Measurements from ENCODE around the gene TAGLN3.

Gene TAGLN3

DNA sequence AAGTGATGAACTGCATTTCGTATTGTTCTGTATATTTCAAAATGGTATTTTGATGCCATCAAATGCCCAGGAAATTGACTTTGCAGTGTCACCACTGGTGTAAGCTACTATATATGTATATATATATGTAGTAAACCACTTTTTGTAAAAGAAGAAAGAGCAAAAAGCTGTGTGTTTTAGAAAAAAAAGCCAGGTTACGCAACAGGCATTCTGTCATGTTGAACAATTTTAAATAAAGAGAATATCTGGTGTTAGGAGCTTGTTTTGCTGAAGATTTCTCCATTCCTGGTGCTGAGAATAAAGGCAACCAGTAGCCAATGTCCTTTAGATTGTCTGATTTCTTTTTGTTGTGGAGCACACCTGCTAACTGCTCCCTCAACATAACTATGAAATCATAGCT lies 23.6 kb upstream of the TAGLN3 start:
- TF ChIP-seq POU2F2 (IDR thresholded peaks at IDR 0.05; ENCODE audit: low read depth, low read length) (no peak), POLR2A (IDR thresholded peaks at IDR 0.05; ENCODE audit: low read depth, low read length) (no peak), TAF1 (IDR thresholded peaks at IDR 0.05; ENCODE audit: low read depth, low read length) (no peak), PAX5 (IDR thresholded peaks at IDR 0.05; ENCODE audit: insufficient read depth, low read length, severe bottlenecking) (no peak), SPI1 (IDR thresholded peaks at IDR 0.05; ENCODE audit: low read depth, low read length) (no peak), POLR2AphosphoS5 (IDR thresholded peaks at IDR 0.05; ENCODE audit: low read depth, low read length) (no peak)
- FAIRE-seq (no peak), DNase-seq (ENCODE audit: insufficient read length, low spot score) (no peak)

DNA sequence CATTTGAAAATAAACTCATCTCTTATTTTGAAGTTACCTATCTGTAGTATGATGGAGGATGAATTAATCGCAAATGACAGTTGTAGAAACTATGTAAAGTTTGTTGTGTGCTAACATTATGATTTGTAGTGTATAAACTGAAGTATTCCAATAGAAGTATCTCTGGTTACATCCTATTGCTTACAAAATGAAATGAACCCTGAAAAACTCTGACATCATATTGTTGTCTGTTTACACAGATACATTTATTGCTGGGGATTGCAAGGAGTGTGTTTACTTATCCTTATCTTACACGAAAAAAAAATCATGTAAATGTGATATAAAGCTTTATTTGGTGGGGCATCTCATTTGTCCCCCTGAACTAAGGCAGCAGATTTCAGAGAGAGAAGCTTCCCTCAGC lies 22.5 kb upstream of the TAGLN3 start:
- FAIRE-seq: no peak
- TF ChIP-seq PAX5 (IDR thresholded peaks at IDR 0.05; ENCODE audit: insufficient read depth, low read length, severe bottlenecking): no peak
- no peak for TF ChIP-seq POLR2A (IDR thresholded peaks at IDR 0.05; ENCODE audit: low read depth, low read length)
- TF ChIP-seq POLR2AphosphoS5 (IDR thresholded peaks at IDR 0.05; ENCODE audit: low read depth, low read length): no peak
- TF ChIP-seq SPI1 (IDR thresholded peaks at IDR 0.05; ENCODE audit: low read depth, low read length): no peak
- TF ChIP-seq TAF1 (IDR thresholded peaks at IDR 0.05; ENCODE audit: low read depth, low read length): no peak
- TF ChIP-seq POU2F2 (IDR thresholded peaks at IDR 0.05; ENCODE audit: low read depth, low read length): no peak
- DNase-seq (ENCODE audit: insufficient read length, low spot score): no peak

DNA sequence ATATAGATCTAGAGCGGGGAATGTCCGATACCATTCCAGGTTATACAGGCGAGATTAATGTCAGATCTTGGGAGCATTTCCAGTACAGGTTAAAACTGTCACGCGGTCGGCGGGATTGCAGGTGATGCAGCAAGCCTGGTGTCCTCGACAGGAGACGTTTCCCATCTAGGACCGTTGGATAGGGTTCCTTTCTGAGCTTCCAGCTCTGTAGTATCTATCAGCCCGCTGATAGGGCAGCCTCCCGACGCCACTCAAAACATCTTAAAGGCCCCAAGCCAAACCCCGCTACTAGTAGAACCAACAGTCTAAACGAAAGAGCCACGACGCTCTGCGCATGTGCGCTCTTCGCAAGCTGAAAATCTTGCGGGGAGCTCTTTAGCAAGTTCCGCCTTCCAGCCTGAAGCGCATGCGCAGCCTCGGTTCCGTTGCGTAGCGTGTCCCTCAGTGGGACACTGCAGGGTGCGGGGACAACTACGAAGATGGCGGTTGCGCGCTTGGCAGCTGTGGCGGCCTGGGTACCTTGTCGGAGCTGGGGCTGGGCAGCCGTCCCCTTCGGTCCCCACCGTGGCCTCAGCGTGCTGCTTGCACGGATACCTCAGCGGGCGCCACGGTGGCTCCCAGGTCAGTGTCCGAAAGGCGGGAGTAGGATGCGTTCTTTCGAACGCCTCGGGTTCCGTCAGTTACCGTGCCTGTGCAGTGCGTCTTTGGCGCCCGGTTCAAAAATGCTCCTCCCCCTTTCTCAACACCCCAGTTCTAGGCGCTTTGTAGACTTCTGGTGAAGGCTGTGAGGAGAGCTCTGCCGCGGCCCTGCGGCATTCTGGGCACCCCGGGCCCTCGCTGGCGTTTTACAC lies 19.9 kb upstream of the TAGLN3 start, which contains the start of gene ABHD10:
Gene ABHD10, plus strand, starts transcription at position 444 of the 851 bp plus-strand sequence. Its CDS starts 36 bp downstream, at position 480.
- TF ChIP-seq TAF1 (IDR thresholded peaks at IDR 0.05; ENCODE audit: low read depth, low read length) (peak; percentile 78), SPI1 (IDR thresholded peaks at IDR 0.05; ENCODE audit: low read depth, low read length) (no peak), POLR2AphosphoS5 (IDR thresholded peaks at IDR 0.05; ENCODE audit: low read depth, low read length) (peak; percentile 94), POU2F2 (IDR thresholded peaks at IDR 0.05; ENCODE audit: low read depth, low read length) (no peak), POLR2A (IDR thresholded peaks at IDR 0.05; ENCODE audit: low read depth, low read length) (peak; percentile 91), PAX5 (IDR thresholded peaks at IDR 0.05; ENCODE audit: insufficient read depth, low read length, severe bottlenecking) (no peak)
- DNase-seq (ENCODE audit: insufficient read length, low spot score): peak; percentile 61
- FAIRE-seq: peak; percentile 100

DNA sequence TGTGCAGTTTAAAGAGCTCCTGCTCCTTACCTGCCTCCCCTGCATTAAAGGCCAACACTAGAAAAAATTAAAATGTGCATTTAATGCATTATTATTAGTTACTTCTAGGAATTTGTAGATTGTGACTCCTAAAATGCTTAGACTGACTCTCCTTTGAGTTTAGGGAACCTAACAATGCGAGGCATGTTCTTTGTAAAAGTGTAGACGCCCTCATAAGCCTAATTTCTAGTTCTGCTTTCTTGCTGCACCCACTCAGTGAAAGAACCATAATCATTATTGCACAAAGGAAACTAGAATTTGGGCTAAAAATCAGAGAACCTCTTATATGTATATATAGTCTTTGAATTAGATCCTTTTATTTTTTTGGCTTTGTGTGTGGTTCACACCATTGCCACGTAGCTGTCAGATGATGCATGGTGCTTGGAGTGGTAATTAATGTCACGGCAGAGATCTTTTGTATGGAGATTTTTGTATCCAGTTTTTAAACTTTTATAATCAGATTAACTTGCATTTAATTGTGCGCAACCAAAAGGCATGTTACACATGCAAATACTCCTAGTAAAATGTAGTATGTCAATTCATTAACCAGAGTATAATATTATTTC lies 19.2 kb upstream of the TAGLN3 start:
- no peak for TF ChIP-seq TAF1 (IDR thresholded peaks at IDR 0.05; ENCODE audit: low read depth, low read length)
- TF ChIP-seq SPI1 (IDR thresholded peaks at IDR 0.05; ENCODE audit: low read depth, low read length): peak; percentile 57
- FAIRE-seq: peak; percentile 35
- DNase-seq (ENCODE audit: insufficient read length, low spot score): no peak

DNA sequence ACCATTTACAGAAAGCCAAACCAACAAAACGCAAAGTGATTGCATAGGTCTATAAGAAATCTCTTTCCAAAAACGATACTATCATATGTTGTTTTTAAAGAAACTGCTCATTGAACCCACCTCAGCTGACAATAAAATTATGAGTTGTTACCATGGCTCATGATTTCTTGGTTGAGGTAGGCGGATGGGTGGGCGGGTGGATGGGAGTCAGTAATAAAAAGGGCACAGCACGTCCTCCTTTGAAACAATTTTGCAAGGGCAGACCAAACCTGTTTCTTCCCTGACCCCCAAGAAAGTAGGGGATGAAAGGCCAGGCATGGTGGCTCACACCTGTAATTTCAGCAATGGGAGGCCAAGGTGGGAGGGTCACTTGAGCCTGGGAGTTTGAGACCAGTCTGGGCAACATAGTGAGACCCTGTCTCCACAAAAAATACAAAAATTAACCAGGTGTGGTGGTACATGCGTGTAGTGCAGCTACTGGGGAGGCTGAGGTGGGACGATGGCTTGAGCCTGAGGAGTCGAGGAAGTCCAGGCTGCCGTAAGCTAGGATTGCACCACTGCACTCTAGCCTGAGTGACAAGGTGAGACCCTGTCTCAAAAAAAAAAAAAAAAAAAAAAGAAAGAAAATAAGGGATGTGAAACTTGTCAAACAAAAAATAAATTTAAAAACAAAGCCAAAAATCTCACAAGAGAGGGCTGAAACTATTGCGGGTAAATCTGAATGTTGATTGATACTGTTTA lies 17.8 kb upstream of the TAGLN3 start:
- no peak for DNase-seq (ENCODE audit: insufficient read length, low spot score)
- peak; percentile 50 for FAIRE-seq
- TF ChIP-seq POU2F2 (IDR thresholded peaks at IDR 0.05; ENCODE audit: low read depth, low read length) (no peak), POLR2A (IDR thresholded peaks at IDR 0.05; ENCODE audit: low read depth, low read length) (no peak), POLR2AphosphoS5 (IDR thresholded peaks at IDR 0.05; ENCODE audit: low read depth, low read length) (no peak), TAF1 (IDR thresholded peaks at IDR 0.05; ENCODE audit: low read depth, low read length) (no peak), SPI1 (IDR thresholded peaks at IDR 0.05; ENCODE audit: low read depth, low read length) (peak; percentile 60; the same call in 1 of the 2 replicates), PAX5 (IDR thresholded peaks at IDR 0.05; ENCODE audit: insufficient read depth, low read length, severe bottlenecking) (no peak)

DNA sequence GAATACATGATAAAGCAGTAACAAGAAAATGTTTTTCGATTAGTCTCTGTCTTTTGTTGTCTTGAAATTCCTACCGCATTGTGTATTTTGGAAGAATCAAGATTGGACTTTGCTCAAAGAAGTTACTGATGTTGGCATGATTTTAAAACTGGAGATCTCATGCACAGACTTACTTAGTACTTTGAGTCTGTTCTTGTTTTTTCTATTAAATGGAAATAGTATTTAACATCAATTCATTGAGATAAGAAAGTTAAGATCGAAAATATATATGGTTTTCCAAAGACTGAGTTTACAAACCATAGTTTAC lies 17.3 kb upstream of the TAGLN3 start:
- no peak for DNase-seq (ENCODE audit: insufficient read length, low spot score)
- TF ChIP-seq POLR2AphosphoS5 (IDR thresholded peaks at IDR 0.05; ENCODE audit: low read depth, low read length): no peak
- TF ChIP-seq POLR2A (IDR thresholded peaks at IDR 0.05; ENCODE audit: low read depth, low read length): no peak
- TF ChIP-seq TAF1 (IDR thresholded peaks at IDR 0.05; ENCODE audit: low read depth, low read length): no peak
- no peak for TF ChIP-seq SPI1 (IDR thresholded peaks at IDR 0.05; ENCODE audit: low read depth, low read length)
- no peak for TF ChIP-seq POU2F2 (IDR thresholded peaks at IDR 0.05; ENCODE audit: low read depth, low read length)
- no peak for TF ChIP-seq PAX5 (IDR thresholded peaks at IDR 0.05; ENCODE audit: insufficient read depth, low read length, severe bottlenecking)
- no peak for FAIRE-seq

DNA sequence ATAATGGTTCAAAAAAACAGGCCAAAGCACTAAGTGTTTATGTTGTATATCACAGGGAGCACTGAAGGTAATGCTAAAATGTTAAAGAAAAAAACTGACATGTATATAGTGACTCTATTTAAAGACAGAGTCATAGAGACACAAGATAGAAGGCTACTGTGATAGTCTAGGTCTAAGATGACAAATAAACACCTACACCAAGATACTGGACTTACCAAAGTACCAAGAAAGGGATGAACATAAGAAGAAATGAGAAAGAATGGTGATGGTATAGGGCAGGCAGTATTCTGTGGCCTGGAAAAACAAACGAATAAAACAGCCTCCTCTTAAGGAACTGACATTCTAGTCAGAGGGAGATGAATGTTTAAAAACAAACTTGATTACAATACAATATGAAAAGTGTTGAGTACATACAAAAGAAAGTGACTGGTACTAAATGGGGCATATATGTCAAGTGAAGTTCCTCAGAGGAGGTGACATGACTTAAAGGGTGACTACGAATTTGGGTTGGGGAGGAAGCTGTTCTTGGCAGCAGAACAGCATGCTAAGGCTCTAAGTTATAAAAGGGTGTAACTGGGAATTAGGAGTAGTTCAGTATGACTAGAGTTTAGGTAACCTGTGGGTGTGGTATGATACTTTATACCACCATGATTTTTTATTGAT lies 14.0 kb upstream of the TAGLN3 start:
- TF ChIP-seq PAX5 (IDR thresholded peaks at IDR 0.05; ENCODE audit: insufficient read depth, low read length, severe bottlenecking) (no peak), POLR2A (IDR thresholded peaks at IDR 0.05; ENCODE audit: low read depth, low read length) (no peak), POU2F2 (IDR thresholded peaks at IDR 0.05; ENCODE audit: low read depth, low read length) (no peak), TAF1 (IDR thresholded peaks at IDR 0.05; ENCODE audit: low read depth, low read length) (no peak), SPI1 (IDR thresholded peaks at IDR 0.05; ENCODE audit: low read depth, low read length) (no peak), POLR2AphosphoS5 (IDR thresholded peaks at IDR 0.05; ENCODE audit: low read depth, low read length) (no peak)
- DNase-seq (ENCODE audit: insufficient read length, low spot score) (no peak), FAIRE-seq (no peak)

DNA sequence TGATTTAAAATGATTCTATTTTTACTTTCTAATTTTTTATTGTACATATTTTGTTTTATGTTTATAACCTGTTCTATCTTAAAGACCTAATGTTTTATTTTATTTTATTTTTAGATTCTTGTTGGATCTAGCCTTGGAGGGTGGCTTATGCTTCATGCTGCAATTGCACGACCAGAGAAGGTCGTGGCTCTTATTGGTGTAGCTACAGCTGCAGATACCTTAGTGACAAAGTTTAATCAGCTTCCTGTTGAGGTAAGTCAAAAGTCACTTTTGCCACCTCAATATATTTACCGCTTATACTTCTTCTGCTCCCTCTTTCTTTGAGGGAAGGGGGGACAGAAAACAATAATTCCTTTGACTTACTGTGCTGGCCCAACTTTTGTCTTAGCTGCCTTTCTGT lies 11.9 kb upstream of the TAGLN3 start:
- DNase-seq (ENCODE audit: insufficient read length, low spot score) (no peak), FAIRE-seq (no peak)
- TF ChIP-seq POU2F2 (IDR thresholded peaks at IDR 0.05; ENCODE audit: low read depth, low read length) (no peak), POLR2AphosphoS5 (IDR thresholded peaks at IDR 0.05; ENCODE audit: low read depth, low read length) (no peak), TAF1 (IDR thresholded peaks at IDR 0.05; ENCODE audit: low read depth, low read length) (no peak), SPI1 (IDR thresholded peaks at IDR 0.05; ENCODE audit: low read depth, low read length) (no peak), PAX5 (IDR thresholded peaks at IDR 0.05; ENCODE audit: insufficient read depth, low read length, severe bottlenecking) (no peak), POLR2A (IDR thresholded peaks at IDR 0.05; ENCODE audit: low read depth, low read length) (no peak)
